ENCODE data around the gene CNPY1.

Gene CNPY1

GRCh38 chr7:155486783-155487508 lies 59.4 kb downstream of the CNPY1 start:
- no peak for DNase-seq

GRCh38 chr7:155484483-155485399 lies 61.6 kb downstream of the CNPY1 start:
- DNase-seq, result no peak

- DNase-seq, result no peak
Observed at GRCh38 chr7:155483868-155484325, 62.5 kb downstream of the CNPY1 start.

- DNase-seq, result peak; percentile 11
Observed at GRCh38 chr7:155483245-155483644, 63.1 kb downstream of the CNPY1 start.

GRCh38 chr7:155482511-155483183 lies 63.7 kb downstream of the CNPY1 start:
- no peak for DNase-seq

- DNase-seq, result no peak
Observed at GRCh38 chr7:155481764-155482163, 64.6 kb downstream of the CNPY1 start.

GRCh38 chr7:155477476-155477875 lies 68.9 kb downstream of the CNPY1 start:
- no peak for DNase-seq

GRCh38 chr7:155471718-155472117 lies 74.6 kb downstream of the CNPY1 start:
- DNase-seq, result no peak

- DNase-seq, result no peak
Observed at GRCh38 chr7:155470686-155471638, 75.4 kb downstream of the CNPY1 start.

GRCh38 chr7:155470186-155470487 lies 76.2 kb downstream of the CNPY1 start:
- no peak for DNase-seq

- no peak for DNase-seq
Observed at GRCh38 chr7:155469311-155470185, 76.8 kb downstream of the CNPY1 start.

- DNase-seq, result no peak
Observed at GRCh38 chr7:155468785-155469148, 77.6 kb downstream of the CNPY1 start.

GRCh38 chr7:155467846-155468784 lies 78.2 kb downstream of the CNPY1 start:
- no peak for DNase-seq

- peak; percentile 12 for DNase-seq
Observed at GRCh38 chr7:155466814-155467733, 79.3 kb downstream of the CNPY1 start.

GRCh38 chr7:155466142-155466813 lies 80.1 kb downstream of the CNPY1 start:
- no peak for DNase-seq

- DNase-seq, result no peak
Observed at GRCh38 chr7:155465761-155466141, 80.6 kb downstream of the CNPY1 start.

GRCh38 chr7:155464948-155465739 lies 81.2 kb downstream of the CNPY1 start:
- no peak for DNase-seq

- no peak for DNase-seq
Observed at GRCh38 chr7:155464183-155464582, 82.2 kb downstream of the CNPY1 start.
